Mesodermal cell (in vitro differentiated cells): ENCODE measurements around the gene OCIAD2.

Experiments
- H3K27ac ChIP-seq: 2 replicates; pipeline ENCODE4 v1.7.0; 2013; ENCODE audit warnings: mild to moderate bottlenecking, low read depth, low read length, moderate library complexity; ENCODE audit not compliant: severe bottlenecking
- H3K36me3 ChIP-seq: 2 replicates; pipeline ENCODE4 v1.7.1; 2013; ENCODE audit warnings: mild to moderate bottlenecking, low read length, moderate library complexity; ENCODE audit not compliant: control insufficient read depth, insufficient read depth
- H3K4me1 ChIP-seq: one replicate; pipeline ENCODE4 v1.7.1; 2013; ENCODE audit warnings: mild to moderate bottlenecking, low read length; ENCODE audit not compliant: insufficient read depth, control insufficient read depth, poor library complexity, severe bottlenecking
- H3K4me3 ChIP-seq: 2 replicates; pipeline ENCODE4 v1.7.0; 2013; ENCODE audit warnings: low read length, control low read depth, mild to moderate bottlenecking; ENCODE audit not compliant: insufficient read depth, poor library complexity, severe bottlenecking; ENCODE audit errors: extremely low read depth
- H3K9me3 ChIP-seq: 2 replicates; pipeline ENCODE4 v1.7.1; 2013; ENCODE audit warnings: mild to moderate bottlenecking, low read length, moderate library complexity; ENCODE audit not compliant: control insufficient read depth
- WGBS, 2 experiments: methylation state at CpG; one replicate each; pipeline ENCODE4 v1.1.5; 2013; ENCODE audit warnings: missing lambda C conversion rate in 2 of 2; ENCODE audit not compliant: insufficient coverage in 2 of 2; 5-methylcytosine and 5-hydroxymethylcytosine counted together

OCIAD2 gene

DNA sequence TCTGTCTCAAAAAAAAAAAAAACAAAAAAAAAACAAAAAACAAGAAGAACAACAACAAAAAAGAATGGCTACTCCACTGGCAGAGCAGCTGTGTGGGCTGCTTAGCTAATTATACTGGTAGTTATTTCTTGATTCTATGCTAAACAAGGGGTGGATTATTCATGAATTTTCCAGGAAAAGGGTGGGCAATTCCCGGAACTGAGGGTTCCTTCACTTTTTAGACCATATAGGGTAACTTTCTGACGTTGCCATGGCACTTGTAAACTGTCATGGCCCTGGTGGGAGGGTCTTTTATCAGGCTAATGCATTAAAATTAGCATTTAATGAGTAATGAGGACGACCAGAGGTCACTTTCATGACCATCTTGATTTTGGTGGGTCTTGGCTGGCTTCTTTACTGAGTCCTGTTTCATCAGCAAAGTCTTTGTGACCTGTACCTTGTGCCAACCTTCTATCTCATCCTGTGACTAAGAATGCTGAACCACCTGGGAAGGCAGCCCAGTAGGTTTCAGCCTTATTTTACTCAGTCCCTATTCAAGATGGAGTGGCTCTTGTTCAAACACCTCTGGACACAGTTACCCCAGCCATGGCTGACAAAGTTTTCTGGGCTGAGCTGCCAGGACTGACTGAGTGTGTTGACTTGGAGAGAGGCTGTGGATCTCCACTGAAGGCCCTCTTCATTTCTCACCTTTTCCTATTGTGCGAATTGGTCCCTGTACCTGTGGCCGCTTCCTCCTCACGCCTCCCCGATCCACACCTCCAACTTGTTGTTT is 1.3 kb upstream of the OCIAD2 start:
- Histone ChIP-seq H3K9me3 (no peaks in the 10 kb centered on the region), H3K4me1 (peaks cover 15% of the 10 kb centered on the region), H3K27ac (no peak overlapping the region), H3K4me3 (no peak overlapping the region), H3K36me3 (peaks cover 3% of the 10 kb centered on the region)
- WGBS, 2 experiments: 82 to 92% methylated on average over 6 to 7 of the region's 7 CpGs

DNA sequence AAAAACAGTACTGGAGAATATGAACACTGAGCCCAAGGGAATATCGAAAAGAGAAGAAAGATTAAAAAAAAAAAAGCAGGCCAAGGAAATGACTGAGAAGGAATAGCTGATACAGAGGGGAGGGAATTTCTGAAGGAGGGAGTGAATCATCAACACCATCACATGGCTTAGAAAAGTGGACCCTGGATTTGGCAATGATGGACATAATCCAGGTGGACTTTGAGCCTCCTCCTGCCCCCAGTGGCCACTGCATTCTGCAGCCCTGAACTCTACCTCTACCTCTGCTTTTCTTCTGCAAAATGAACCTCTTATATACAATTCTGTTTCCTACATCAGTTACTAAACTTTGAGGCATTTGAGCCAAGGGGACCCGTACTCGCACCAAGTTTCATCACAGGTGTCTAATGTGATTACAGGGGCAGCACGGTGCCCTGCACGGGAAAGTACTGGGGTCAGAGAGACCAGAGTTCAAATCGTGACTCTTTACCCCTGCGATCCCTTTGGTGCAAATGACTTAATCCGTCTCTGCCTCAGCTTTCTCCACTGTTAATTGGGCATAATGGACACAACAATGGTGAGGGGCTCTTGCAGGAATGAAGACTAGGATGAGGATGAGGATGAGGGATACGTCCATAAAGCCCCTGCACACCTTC is 1.1 kb downstream of the OCIAD2 start:
- WGBS, 2 experiments: 84 to 86% methylated on average over 9 of the region's 9 CpGs
- Histone ChIP-seq H3K4me3 (peak overlapping the region; percentile 43), H3K36me3 (peaks cover 12% of the 10 kb centered on the region), H3K4me1 (peaks cover 15% of the 10 kb centered on the region), H3K27ac (no peak overlapping the region), H3K9me3 (no peaks in the 10 kb centered on the region)

DNA sequence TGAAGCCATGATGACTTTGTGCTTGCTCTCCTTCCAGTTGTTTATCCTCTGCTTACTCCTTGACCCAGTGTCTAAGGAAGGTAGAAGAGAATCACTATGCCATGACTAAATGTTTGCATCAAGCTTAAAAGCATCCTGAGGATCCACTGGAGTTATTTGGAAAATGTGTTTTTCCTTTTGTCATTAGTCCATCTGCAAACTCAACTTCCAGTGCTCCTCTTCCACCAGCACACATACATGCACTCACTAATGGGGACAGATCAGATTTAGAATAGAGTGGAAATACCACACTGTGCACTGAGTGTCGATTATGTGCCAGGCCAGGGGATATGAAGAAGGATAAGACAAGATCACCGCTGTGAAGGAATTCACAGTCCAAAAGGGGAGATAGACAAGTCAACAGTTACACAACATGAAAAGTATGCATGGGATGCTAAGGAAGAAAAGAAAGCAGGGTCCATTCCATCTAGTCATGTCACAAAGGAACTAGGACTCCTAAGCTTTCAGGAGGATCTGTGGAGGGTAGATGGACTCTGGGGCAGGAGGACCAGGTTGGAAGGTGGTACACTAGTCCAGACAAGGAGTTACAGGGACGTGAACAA is 1.9 kb downstream of the OCIAD2 start:
- WGBS, 2 experiments: 88 to 90% methylated on average over 3 of the region's 3 CpGs
- no peak overlapping the region for H3K4me3 ChIP-seq
- peaks cover 18% of the 10 kb centered on the region for H3K4me1 ChIP-seq
- H3K27ac ChIP-seq: no peak overlapping the region
- H3K36me3 ChIP-seq: peaks cover 12% of the 10 kb centered on the region
- H3K9me3 ChIP-seq: no peaks in the 10 kb centered on the region

DNA sequence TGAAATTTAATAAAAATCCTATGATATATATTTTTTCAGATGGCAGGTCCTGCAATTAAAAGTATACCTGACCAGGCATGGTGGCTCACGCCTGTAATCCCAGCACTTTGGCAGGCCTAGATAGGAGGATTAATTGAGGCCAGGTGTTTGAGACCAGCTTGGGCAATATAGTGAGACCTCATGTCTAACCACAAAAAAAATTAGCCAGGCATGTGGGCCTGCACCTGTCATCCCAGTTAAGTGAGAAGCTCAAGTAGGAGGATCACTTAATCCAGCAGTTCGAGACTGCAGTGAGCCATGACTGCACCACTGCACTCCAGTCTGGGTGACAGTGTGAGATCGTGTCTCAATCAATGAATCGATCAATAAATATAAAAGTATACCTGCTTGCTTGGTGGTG is 2.5 kb downstream of the OCIAD2 start:
- WGBS, 2 experiments: 94 to 95% methylated on average over 2 to 3 of the region's 4 CpGs
- no peak overlapping the region for H3K27ac ChIP-seq
- H3K4me1 ChIP-seq: peaks cover 19% of the 10 kb centered on the region
- no peaks in the 10 kb centered on the region for H3K9me3 ChIP-seq
- no peak overlapping the region for H3K4me3 ChIP-seq
- H3K36me3 ChIP-seq: peaks cover 12% of the 10 kb centered on the region

DNA sequence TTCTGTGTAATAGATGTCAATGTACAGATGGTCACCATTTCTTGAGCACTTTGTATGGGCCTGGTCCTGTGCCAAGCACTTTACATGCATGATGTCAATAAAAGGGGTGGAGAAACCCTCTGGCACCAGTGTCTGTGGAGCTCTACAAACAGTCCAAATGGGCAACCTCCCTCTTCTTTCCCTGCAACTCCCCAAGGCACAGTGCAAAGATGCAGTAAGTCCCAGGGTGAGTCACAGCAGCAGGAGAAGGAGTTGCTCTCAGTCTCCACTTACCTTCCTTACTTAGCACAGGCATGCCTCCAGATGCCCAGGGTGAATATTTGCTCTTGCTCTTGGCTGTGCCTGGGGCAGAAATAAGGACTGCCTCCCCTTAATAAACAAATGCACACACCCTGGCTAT is 4.3 kb downstream of the OCIAD2 start:
- H3K27ac ChIP-seq: no peak overlapping the region
- no peak overlapping the region for H3K4me3 ChIP-seq

DNA sequence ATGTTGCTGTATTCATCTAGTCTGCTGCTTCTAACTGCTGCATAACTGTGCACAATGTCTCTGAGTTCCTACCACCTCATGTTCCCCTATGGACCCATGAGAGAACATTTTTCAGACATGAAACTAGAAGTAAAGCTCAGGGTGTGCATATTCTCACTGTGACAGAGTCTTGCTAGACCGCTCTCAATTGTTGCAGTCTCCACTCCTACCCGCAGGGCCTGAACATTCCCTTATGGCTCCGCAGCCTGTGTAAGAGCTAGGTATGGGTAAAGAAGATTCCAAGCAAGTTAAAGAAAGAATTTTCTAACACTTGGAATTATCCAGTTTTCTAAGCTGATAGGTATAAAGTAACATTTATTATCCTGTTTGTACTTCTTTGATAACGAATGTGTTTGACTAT is 5.4 kb downstream of the OCIAD2 start:
- peaks cover 16% of the 10 kb centered on the region for H3K36me3 ChIP-seq
- no peaks in the 10 kb centered on the region for H3K9me3 ChIP-seq
- H3K4me1 ChIP-seq: peaks cover 21% of the 10 kb centered on the region
- WGBS, 2 experiments: 88 to 100% methylated on average over 1 of the region's 4 CpGs
- no peak overlapping the region for H3K4me3 ChIP-seq
- no peak overlapping the region for H3K27ac ChIP-seq

More for the DNA sequence above, 4.3 kb downstream of the OCIAD2 start:
- H3K36me3 ChIP-seq: peaks cover 12% of the 10 kb centered on the region
- H3K9me3 ChIP-seq: no peaks in the 10 kb centered on the region
- H3K4me1 ChIP-seq: peaks cover 21% of the 10 kb centered on the region

DNA sequence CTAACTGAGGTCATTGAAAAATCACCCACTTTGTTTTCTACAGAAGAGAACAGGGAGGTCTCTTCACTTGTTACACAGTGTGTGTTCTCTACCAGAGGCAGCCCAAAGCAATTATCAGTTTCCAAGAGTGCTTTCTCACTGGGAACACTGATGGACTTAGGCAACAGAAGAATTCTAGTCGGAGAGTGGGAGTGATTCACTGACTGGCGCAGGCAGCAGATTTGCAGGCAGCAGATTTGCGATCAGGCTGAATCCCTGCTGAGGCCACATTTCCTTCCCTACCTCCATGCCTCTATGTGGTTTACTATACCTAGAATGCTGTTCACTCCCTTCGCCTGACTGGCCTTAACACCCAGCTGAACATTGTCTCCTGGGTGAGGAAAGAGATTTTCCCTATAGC is 6.6 kb downstream of the OCIAD2 start:
- Histone ChIP-seq H3K36me3 (peaks cover 16% of the 10 kb centered on the region), H3K9me3 (no peaks in the 10 kb centered on the region), H3K4me3 (no peak overlapping the region), H3K4me1 (peaks cover 18% of the 10 kb centered on the region), H3K27ac (peak overlapping the region; percentile 46)
- 58 to 92% methylated on average over 2 to 3 of the region's 4 CpGs for WGBS, 2 experiments

DNA sequence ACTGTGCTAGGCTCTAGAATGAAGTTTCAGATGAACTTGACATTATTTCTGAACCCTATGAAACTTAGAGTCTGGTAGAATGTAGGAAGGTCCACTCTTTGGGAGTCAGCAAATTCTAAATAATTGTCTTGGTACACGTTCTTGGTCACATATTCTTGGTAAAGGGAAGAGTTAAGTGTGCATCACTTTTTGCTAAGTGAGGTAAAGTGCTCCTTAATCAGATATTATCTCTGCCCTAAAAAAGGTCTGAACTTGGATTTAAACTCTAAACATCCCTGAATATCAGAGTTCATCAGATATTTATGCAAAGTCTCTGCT is 7.2 kb downstream of the OCIAD2 start:
- Histone ChIP-seq H3K36me3 (peaks cover 16% of the 10 kb centered on the region), H3K4me3 (no peak overlapping the region), H3K9me3 (no peaks in the 10 kb centered on the region), H3K27ac (no peak overlapping the region), H3K4me1 (peaks cover 13% of the 10 kb centered on the region)
- WGBS, 2 experiments: 100% methylated on average over 1 of the region's 1 CpG; no CpG with 5 or more reads in 1 of the 2 experiments

DNA sequence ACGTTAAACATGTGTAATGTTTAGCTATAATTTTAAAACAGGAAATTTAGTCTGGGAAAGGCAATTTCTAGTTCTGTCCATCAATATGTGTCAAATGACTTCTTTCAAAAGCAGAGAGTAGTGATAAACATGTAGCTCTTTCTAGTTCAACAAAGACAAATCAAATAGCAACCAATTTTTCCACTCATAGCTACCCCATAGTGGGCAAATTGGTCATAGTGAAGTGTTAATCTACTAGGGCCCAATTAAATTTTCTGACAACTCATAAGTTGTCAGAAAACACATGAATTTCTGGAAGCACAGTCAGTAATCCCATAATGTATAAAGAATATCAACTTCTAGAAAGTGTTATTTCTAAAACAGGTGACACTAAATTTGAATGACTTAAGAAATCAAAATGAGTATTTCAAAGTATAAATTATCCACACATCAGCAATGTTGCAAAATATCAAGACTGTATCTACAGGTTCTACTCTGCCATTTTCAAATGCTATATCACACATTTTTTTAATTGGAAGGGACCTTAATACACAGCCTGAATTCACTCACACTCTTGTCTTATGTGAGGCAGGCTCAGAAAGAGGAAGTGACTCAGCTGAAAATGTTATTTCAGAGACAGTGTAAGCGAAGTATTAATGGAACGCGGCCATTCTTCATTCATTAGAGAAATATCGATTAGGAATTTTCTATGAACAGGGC is 7.7 kb downstream of the OCIAD2 start:
- H3K9me3 ChIP-seq: no peaks in the 10 kb centered on the region
- H3K4me1 ChIP-seq: peaks cover 13% of the 10 kb centered on the region
- H3K4me3 ChIP-seq: no peak overlapping the region
- H3K27ac ChIP-seq: no peak overlapping the region
- H3K36me3 ChIP-seq: peaks cover 16% of the 10 kb centered on the region
- 95 to 97% methylated on average over 4 to 5 of the region's 5 CpGs for WGBS, 2 experiments

DNA sequence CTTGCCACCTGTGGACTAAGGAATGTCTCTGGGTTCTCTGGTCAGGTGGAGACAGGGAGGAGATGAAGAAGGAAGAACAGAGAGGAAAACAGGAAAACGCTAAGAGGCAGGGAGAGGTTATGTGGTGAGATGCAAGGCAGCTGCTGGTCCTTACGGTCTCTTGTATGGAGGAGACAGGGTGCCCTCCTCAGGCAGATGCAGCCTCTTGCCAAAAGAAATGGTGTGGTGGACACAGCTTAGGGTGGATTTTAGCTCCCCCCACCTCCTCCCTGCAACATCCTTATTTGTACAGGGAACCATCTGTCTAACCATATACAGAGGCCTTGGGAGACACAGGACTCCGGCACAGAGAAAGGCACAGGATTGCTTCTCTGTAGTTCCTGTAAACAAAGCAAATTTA is 9.7 kb downstream of the OCIAD2 start:
- WGBS, 2 experiments: 97 to 100% methylated on average over 1 to 3 of the region's 3 CpGs

More for the DNA sequence above, 9.7 kb downstream of the OCIAD2 start:
- no peak overlapping the region for H3K27ac ChIP-seq
- H3K4me1 ChIP-seq: peaks cover 13% of the 10 kb centered on the region
- H3K36me3 ChIP-seq: peaks cover 4% of the 10 kb centered on the region
- no peak overlapping the region for H3K4me3 ChIP-seq
- no peaks in the 10 kb centered on the region for H3K9me3 ChIP-seq
